PFSK-1 (cell line): ENCODE data around the gene TNFRSF21.

Experiments
- FOXP2 ChIP-seq: optimal IDR thresholded peaks from 2 replicates; pipeline ENCODE3; 2011; ENCODE audit warnings: borderline replicate concordance, control low read depth, inconsistent platforms; ENCODE audit not compliant: insufficient read depth; ENCODE audit errors: extremely low read length, extremely low read depth
- POLR2AphosphoS5 ChIP-seq: IDR thresholded peaks from 2 replicates; pipeline ENCODE4 v1.6.1; 2012; ENCODE audit warnings: low read depth, mild to moderate bottlenecking, control low read depth, low read length, moderate library complexity
- SIN3A ChIP-seq: IDR thresholded peaks from 2 replicates; pipeline ENCODE4 v1.6.1; 2012; ENCODE audit warnings: mild to moderate bottlenecking, low read length, moderate library complexity, borderline replicate concordance; ENCODE audit not compliant: insufficient read depth
- TAF1 ChIP-seq: IDR thresholded peaks from 2 replicates; pipeline ENCODE4 v1.6.1; 2012; ENCODE audit warnings: low read length, control low read depth, borderline replicate concordance; ENCODE audit not compliant: insufficient read depth
- TF ChIP-seq, protein P1 (sequence below), 2 experiments: IDR thresholded peaks; 2 replicates each; pipeline versions ENCODE4 v1.6.1 to v1.8.0; 2011 to 2012; ENCODE audit warnings: low read depth in 2 of 2, low read length in 2 of 2, control low read depth in 1 of 2, inconsistent platforms in 1 of 2, mild to moderate bottlenecking in 1 of 2, moderate library complexity in 1 of 2; ENCODE audit not compliant: insufficient read depth in 1 of 2

TNFRSF21 gene

DNA sequence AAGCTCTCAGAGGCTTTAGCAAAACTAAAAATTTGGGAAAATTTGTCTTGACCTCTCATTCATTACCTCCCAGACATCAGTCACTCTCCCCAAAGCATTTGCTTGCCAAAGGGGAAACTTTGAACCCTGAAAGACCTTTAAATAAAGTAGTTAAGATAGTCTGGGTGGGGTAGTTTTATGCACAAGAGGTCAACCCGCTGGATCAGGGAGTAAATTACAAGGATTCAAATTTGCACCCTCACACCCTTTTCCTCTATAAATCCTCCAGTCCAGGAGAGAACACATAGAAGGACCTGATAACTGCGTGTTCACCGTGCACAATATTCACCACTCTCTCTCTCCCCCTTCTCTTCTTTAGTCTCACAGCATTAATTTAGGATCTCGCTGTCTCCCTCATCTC lies 36.1 kb upstream of the TNFRSF21 start:
- TF ChIP-seq POLR2AphosphoS5, result no peak
- TF ChIP-seq FOXP2, result no peak
- TF ChIP-seq, protein P1, sequence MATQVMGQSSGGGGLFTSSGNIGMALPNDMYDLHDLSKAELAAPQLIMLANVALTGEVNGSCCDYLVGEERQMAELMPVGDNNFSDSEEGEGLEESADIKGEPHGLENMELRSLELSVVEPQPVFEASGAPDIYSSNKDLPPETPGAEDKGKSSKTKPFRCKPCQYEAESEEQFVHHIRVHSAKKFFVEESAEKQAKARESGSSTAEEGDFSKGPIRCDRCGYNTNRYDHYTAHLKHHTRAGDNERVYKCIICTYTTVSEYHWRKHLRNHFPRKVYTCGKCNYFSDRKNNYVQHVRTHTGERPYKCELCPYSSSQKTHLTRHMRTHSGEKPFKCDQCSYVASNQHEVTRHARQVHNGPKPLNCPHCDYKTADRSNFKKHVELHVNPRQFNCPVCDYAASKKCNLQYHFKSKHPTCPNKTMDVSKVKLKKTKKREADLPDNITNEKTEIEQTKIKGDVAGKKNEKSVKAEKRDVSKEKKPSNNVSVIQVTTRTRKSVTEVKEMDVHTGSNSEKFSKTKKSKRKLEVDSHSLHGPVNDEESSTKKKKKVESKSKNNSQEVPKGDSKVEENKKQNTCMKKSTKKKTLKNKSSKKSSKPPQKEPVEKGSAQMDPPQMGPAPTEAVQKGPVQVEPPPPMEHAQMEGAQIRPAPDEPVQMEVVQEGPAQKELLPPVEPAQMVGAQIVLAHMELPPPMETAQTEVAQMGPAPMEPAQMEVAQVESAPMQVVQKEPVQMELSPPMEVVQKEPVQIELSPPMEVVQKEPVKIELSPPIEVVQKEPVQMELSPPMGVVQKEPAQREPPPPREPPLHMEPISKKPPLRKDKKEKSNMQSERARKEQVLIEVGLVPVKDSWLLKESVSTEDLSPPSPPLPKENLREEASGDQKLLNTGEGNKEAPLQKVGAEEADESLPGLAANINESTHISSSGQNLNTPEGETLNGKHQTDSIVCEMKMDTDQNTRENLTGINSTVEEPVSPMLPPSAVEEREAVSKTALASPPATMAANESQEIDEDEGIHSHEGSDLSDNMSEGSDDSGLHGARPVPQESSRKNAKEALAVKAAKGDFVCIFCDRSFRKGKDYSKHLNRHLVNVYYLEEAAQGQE (IDR thresholded peaks at IDR 0.05; ENCODE audit: insufficient read depth in 1 of 2, low read depth in 2 of 2, low read length in 2 of 2), result no peak
- no peak for TF ChIP-seq TAF1
- TF ChIP-seq SIN3A, result no peak

GRCh38 chr6:47344022-47344421 lies 34.3 kb upstream of the TNFRSF21 start:
- TF ChIP-seq, protein P1 (IDR thresholded peaks at IDR 0.05; ENCODE audit: insufficient read depth in 1 of 2, low read depth in 2 of 2, low read length in 2 of 2), result no peak
- no peak for TF ChIP-seq FOXP2
- TF ChIP-seq TAF1, result no peak
- no peak for TF ChIP-seq POLR2AphosphoS5
- no peak for TF ChIP-seq SIN3A

DNA sequence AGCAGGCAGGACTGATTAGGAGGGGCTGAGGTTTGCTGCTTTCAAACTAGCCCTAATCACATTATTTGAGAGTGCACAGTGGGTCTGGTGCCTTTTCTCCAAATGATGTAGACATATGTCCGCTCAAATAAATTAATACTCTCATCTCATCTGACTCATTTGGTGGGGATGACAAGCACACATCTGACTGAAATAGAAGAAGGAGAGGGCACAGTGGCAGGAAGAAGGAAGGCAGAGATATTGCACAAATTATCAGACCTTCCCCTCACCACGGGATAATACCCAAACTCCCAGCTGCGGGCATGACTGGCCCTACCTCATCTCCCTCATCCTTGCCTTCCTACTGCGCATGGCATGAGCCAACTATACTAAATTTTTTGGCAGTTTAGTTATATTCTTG lies 33.9 kb upstream of the TNFRSF21 start:
- no peak for TF ChIP-seq SIN3A
- no peak for TF ChIP-seq TAF1
- TF ChIP-seq FOXP2, result no peak

GRCh38 chr6:47342824-47343223 lies 33.1 kb upstream of the TNFRSF21 start:
- TF ChIP-seq TAF1 (no peak), FOXP2 (no peak), POLR2AphosphoS5 (no peak), SIN3A (no peak)
- TF ChIP-seq, protein P1 (IDR thresholded peaks at IDR 0.05; ENCODE audit: insufficient read depth in 1 of 2, low read depth in 2 of 2, low read length in 2 of 2), result no peak

DNA sequence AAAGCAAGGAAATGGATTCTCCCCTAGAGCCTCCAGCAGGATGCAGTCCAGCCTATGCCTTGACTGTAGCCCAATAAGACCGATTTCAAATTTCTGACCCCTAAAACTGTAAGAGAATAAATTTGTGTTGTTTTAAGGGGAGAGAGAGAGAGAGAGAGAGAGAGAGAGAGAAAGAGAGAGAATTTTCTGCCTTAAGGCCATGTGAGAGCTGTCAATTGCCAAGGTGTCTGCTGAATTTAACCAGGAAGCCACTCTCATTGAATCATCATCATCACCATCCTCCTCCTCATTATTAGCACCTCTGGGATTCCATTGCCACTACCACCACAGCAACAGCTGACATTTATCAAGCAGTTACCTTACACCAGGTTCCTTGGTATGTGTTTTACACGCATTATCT lies 27.8 kb upstream of the TNFRSF21 start:
- TF ChIP-seq POLR2AphosphoS5, result no peak
- no peak for TF ChIP-seq SIN3A
- TF ChIP-seq, protein P1 (IDR thresholded peaks at IDR 0.05; ENCODE audit: insufficient read depth in 1 of 2, low read depth in 2 of 2, low read length in 2 of 2), result no peak

DNA sequence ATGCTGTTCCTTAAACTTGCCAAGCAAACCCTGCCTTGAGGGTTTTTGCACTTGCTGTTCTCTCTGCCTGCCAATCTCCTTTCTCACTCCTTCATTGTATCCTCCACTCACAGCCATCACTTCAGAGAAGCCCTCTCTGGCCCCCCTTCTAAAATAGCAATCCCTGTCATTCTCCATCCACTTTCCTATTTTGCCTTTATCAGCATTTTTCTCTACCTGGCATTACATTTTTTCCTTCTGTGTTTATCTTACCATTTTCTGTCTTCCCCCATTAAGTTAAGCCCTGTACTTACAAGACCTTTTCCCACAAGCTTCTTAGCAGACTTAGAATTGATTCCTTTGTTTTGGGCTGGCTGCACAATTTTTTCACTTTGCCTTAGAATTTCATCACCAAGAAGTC lies 26.6 kb upstream of the TNFRSF21 start:
- TF ChIP-seq SIN3A, result no peak
